AG04450 (cell line): ENCODE data around the gene NT5C3B. TPM values are rescaled to one million over a fixed set of nuclear protein-coding genes. Genes with fewer than 3 reads are reported as not detected.
"Not testable (repeated sequence)": the region's sequence is repeated elsewhere in the genome, so short reads cannot be mapped to it uniquely, and the experiment has no call there.

ENCODE experiments used
- CTCF ChIA-PET: fragments of 300-600, 350-600 bp; formaldehyde crosslinking; extraction: SDS; loops from one replicate; lab custom pipeline; 2022; ENCODE audit warnings: antibody characterized with exemption, inconsistent platforms; lab: Charles Lee
- POLR2A ChIA-PET: fragments of 350-600 bp; formaldehyde crosslinking; extraction: SDS; loops from one replicate; lab custom pipeline; 2021; ENCODE audit warnings: antibody characterized with exemption, inconsistent platforms; lab: Yijun Ruan, JAX
- DNase-seq: peaks from one replicate; pipeline ENCODE4 v3.0.0-alpha.2; 2011; ENCODE audit warnings: low read depth, low spot score
- H3K27ac ChIP-seq: one replicate; pipeline ENCODE4 v1.5.1; 2012; ENCODE audit warnings: low read depth, low read length, control low read depth
- H3K27me3 ChIP-seq: one replicate; pipeline ENCODE4 v1.6.0; 2012; ENCODE audit warnings: low read length; ENCODE audit not compliant: control insufficient read depth, insufficient read depth
- H3K4me3 ChIP-seq: 2 replicates; pipeline ENCODE4 v1.5.1; 2011; ENCODE audit warnings: mild to moderate bottlenecking, low read depth, low read length, control low read depth
- H3K9me3 ChIP-seq: 2 replicates; pipeline ENCODE4 v1.5.1; 2012; ENCODE audit warnings: low read length; ENCODE audit not compliant: control insufficient read depth, insufficient read depth
- CTCF ChIP-seq: IDR thresholded peaks from 2 replicates; pipeline ENCODE4 v1.5.1; 2011; ENCODE audit warnings: low read depth, low read length, control low read depth, inconsistent platforms
- polyA plus RNA-seq: library from polyadenylated mRNA; depleted of rRNA; stranded (reverse); fragments of >200 nt; gene quantifications from 2 replicates; pipeline ENCODE4 v1.2.3, GENCODE V29; 2011

Gene NT5C3B
- polyA plus RNA-seq, 1 experiment, result 106 TPM

- POLR2A ChIA-PET, result interaction anchor here (0.7 to 2.5 kb wide), 4 partner anchors 10 to 67 kb away, joined by 6 to 12 read pairs (median 7); partner anchors contain the start of genes ACLY and ODAD4
- H3K27ac ChIP-seq, result no peak overlapping the region
- CTCF ChIA-PET, result interaction anchor here (0.7 to 1.3 kb wide), 2 partner anchors 126 to 167 kb away, joined by 3 to 5 read pairs; no protein-coding TSS in a partner anchor
- H3K27me3 ChIP-seq, result no peaks in the 10 kb centered on the region
- DNase-seq, result no peak
- TF ChIP-seq CTCF, result no peak
- H3K9me3 ChIP-seq, result no peaks in the 10 kb centered on the region; the same call in 1 of the 2 replicates
- peak overlapping the region; percentile 94 for H3K4me3 ChIP-seq
Measured at GRCh38 chr17:41863074-41863848, 27.2 kb upstream of the NT5C3B start.

DNA sequence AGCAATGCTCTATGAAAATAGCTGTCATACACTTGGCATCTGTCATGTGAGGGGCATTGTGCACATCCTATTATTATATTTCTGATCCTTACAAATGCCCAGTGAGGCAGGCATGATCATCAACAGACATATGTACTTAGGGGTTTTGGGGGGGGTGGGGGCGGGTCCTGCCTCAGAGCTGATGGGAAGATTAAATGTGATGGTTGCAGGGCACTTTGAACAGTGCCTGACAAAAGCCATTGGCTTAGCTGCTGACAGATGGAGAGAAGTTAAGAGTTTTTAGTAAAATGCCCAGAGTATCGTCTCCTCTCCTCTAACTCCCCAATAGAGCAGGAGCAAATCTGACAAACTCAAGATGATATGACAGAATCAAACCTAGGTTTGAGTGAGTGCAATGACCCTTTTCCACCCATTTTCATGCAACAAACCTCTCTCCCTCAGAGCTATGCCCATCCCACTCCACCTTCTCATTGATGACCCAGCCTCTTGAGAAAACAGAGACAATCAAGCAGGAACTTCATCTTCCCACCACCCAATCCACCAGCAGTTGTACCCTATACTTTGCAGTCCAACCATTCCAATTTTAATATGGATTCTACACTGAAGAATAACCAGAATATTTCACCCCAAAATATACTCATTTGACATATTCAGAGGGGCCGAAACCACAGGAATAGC lies 24.4 kb upstream of the NT5C3B start:
- no peak overlapping the region for H3K27ac ChIP-seq
- CTCF ChIA-PET, result interaction anchor here (0.7 to 0.9 kb wide), 2 partner anchors 58 to 122 kb away, joined by 3 read pairs; no protein-coding TSS in a partner anchor
- POLR2A ChIA-PET, result no interaction called here
- no peaks in the 10 kb centered on the region for H3K27me3 ChIP-seq
- no peak for DNase-seq
- no peak for TF ChIP-seq CTCF
- no peak overlapping the region for H3K4me3 ChIP-seq
- no peaks in the 10 kb centered on the region; the same call in 1 of the 2 replicates for H3K9me3 ChIP-seq

GRCh38 chr17:41851382-41851781 lies 15.3 kb upstream of the NT5C3B start:
- H3K27me3 ChIP-seq, H3K9me3 ChIP-seq, H3K4me3 ChIP-seq, DNase-seq, H3K27ac ChIP-seq: not testable (repeated sequence)
- ChIA-PET CTCF (interaction anchor here (1.1 to 1.6 kb wide), 2 partner anchors 49 to 114 kb away, joined by 3 to 10 read pairs; no protein-coding TSS in a partner anchor), POLR2A (interaction anchor here (0.6 to 0.9 kb wide), 2 partner anchors 8 to 13 kb away, joined by 4 read pairs; partner anchors contain the start of gene KLHL11)

- H3K4me3 ChIP-seq, result no peak overlapping the region
- H3K27me3 ChIP-seq, result no peaks in the 10 kb centered on the region
- no peaks in the 10 kb centered on the region for H3K9me3 ChIP-seq
- ChIA-PET CTCF (interaction anchor here (0.9 to 1.3 kb wide), 3 partner anchors 34 to 112 kb away, joined by 3 to 4 read pairs (median 3); partner anchors contain the start of gene P3H4), POLR2A (no interaction called here)
- no peak for DNase-seq
- no peak for TF ChIP-seq CTCF
- H3K27ac ChIP-seq, result no peak overlapping the region
Measured at GRCh38 chr17:41849251-41849990, 13.4 kb upstream of the NT5C3B start.

DNA sequence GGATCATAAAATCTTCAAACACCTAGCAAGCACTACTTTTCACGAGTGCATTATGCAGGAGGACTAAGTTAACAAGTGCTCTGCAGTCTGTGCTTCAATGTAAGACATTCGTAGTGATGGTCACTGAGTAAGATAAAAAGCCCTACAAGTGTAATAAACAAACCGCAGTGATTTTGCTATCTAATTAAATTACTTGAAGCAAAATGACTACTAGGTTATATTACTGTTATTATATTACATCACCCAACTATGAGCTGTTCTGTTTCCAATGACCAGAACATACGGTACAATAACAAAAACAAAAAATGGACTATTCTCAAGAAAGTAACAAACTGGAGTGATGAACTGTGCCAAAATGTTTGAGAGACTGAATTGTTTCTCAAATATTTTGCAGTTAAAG lies 12.8 kb upstream of the NT5C3B start:
- POLR2A ChIA-PET, result no interaction called here
- CTCF ChIA-PET, result interaction anchor here (0.9 to 1.3 kb wide), 2 partner anchors 37 to 112 kb away, joined by 3 to 4 read pairs; partner anchors contain the start of gene P3H4
- TF ChIP-seq CTCF, result no peak

More for the DNA sequence above, 12.8 kb upstream of the NT5C3B start:
- H3K4me3 ChIP-seq, result no peak overlapping the region
- no peaks in the 10 kb centered on the region for H3K9me3 ChIP-seq
- DNase-seq, result no peak
- H3K27me3 ChIP-seq, result no peaks in the 10 kb centered on the region
- no peak overlapping the region for H3K27ac ChIP-seq
